ENCODE measurements around the gene CYB5A.

The CYB5A gene

DNA sequence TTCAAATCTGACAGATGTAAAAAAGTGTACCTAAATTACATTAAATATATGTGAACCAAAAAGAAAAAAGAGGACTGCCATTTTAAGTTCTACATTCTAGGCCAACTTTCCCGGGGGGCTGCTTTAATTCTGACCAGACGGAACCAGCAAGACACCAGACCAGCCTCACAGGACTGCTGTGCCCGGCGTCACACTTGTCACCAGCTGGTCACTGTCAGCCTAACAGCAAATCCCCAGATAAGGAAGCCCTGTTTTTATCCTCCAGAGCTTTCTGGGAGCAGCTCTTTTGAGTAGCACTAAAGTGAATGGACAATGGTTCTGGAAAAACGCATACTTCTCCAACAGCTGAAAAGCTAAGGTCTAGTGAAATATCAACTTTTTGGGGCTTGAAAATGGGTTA lies 35.6 kb downstream of the CYB5A start:
- Histone ChIP-seq H3K4me1 (ENCODE audit: control insufficient read depth, insufficient read depth, low read length) (peaks cover 40% of the 10 kb centered on the region), H3K4me3 (ENCODE audit: low read length) (no peak overlapping the region), H3K9me3 (ENCODE audit: control insufficient read depth, low read length) (no peaks in the 10 kb centered on the region), H3K36me3 (ENCODE audit: control insufficient read depth, insufficient read depth, low read length, severe bottlenecking) (peaks cover 85% of the 10 kb centered on the region), H3K27me3 (replicated peaks; ENCODE audit: control insufficient read depth, insufficient read depth, low read length) (no peaks in the 10 kb centered on the region), H3K9ac (ENCODE audit: low read length) (peak overlapping the region; percentile 12)
- DNase-seq (ENCODE audit: low read depth), result no peak

DNA sequence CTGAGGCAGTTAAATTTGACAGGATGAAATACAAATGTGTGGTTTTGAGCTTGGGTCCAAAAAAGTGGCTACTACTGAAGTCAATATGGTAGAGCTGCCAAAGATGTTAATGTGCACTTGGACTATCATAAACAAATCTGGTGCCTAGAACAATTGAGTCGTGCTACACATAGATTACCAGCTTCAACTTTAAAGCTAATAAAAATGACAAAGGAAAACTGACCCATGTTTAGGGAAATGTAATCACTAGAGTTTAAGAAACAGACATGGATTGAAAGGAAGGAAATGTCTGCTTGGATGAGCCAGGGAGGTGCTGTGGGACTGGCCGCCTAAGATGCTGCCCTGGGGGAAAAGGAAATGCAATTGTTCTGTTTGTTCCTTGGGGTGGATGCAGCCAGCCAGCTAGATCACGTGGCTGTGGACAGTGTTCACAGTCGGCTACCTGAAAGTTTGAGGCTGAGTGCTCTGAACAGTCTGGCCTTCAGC lies 36.6 kb downstream of the CYB5A start:
- H3K9me3 ChIP-seq (ENCODE audit: control insufficient read depth, low read length), result no peaks in the 10 kb centered on the region
- no peak for DNase-seq (ENCODE audit: low read depth)
- no peaks in the 10 kb centered on the region for H3K27me3 ChIP-seq (replicated peaks; ENCODE audit: control insufficient read depth, insufficient read depth, low read length)
- peak overlapping the region; percentile 3 for H3K9ac ChIP-seq (ENCODE audit: low read length)
- peaks cover 46% of the 10 kb centered on the region for H3K4me1 ChIP-seq (ENCODE audit: control insufficient read depth, insufficient read depth, low read length)
- H3K36me3 ChIP-seq (ENCODE audit: control insufficient read depth, insufficient read depth, low read length, severe bottlenecking), result peaks cover 82% of the 10 kb centered on the region
- no peak overlapping the region for H3K4me3 ChIP-seq (ENCODE audit: low read length)

DNA sequence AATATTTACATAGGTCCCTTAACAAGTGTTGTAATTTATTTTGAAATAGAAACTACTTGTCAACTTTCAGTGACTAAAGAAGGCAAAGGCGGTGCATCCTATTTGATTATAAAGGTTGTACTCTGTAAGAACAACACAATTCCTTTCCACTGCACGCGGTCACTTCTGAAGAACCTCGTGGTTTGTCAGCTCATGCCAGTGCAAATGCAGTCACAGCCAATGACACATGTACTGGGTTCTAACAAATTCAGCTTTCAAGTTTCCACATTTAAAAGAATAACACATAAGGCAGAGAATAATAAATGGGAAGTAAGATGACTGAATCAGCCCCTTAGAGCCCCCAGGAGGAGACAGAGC lies 39.7 kb downstream of the CYB5A start:
- H3K9me3 ChIP-seq (ENCODE audit: control insufficient read depth, low read length), result no peaks in the 10 kb centered on the region
- H3K9ac ChIP-seq (ENCODE audit: low read length), result peak overlapping the region; percentile 78
- H3K4me1 ChIP-seq (ENCODE audit: control insufficient read depth, insufficient read depth, low read length), result peaks cover 70% of the 10 kb centered on the region
- no peaks in the 10 kb centered on the region for H3K27me3 ChIP-seq (replicated peaks; ENCODE audit: control insufficient read depth, insufficient read depth, low read length)
- H3K36me3 ChIP-seq (ENCODE audit: control insufficient read depth, insufficient read depth, low read length, severe bottlenecking), result peaks cover 57% of the 10 kb centered on the region
- DNase-seq (ENCODE audit: low read depth), result no peak
- H3K4me3 ChIP-seq (ENCODE audit: low read length), result peak overlapping the region; percentile 14

DNA sequence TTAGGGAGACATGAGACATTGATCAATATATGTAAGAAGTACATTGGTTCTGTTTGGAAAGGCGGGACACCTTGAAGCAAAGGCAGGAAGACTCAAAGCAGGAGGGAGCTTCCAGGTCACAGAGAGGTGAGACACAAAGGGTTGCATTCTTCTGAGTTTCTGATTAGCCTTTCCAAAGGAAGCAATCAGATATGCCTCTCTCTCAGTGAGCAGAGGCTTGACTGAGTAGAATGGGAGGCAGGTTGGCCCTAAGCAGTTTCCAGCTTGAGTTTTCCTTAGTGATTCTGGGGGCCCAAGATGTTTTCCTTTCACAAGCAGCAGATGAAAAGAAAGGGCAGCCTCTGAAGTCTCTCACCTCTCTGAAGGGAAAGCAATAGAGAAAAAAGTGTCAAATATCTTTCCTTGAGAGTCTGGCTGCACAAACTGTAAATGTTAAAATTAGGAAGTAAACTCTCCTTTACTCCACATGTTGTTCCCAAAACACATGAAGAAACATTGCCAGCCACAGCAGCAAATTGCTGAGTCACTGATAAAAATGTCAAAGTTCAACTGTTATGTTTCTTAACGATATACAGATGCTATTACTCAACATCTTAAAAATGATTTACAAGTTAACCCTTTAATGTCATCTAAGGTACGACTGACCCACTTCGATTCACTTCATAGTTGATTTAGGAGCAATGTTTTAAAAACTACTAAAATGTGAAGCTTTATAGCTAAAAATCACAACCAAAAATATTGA lies 40.3 kb downstream of the CYB5A start:
- H3K9me3 ChIP-seq (ENCODE audit: control insufficient read depth, low read length), result no peaks in the 10 kb centered on the region
- peaks cover 52% of the 10 kb centered on the region for H3K36me3 ChIP-seq (ENCODE audit: control insufficient read depth, insufficient read depth, low read length, severe bottlenecking)
- H3K4me3 ChIP-seq (ENCODE audit: low read length), result no peak overlapping the region
- H3K4me1 ChIP-seq (ENCODE audit: control insufficient read depth, insufficient read depth, low read length), result peaks cover 70% of the 10 kb centered on the region
- peak; percentile 86 for DNase-seq (ENCODE audit: low read depth)
- H3K27me3 ChIP-seq (replicated peaks; ENCODE audit: control insufficient read depth, insufficient read depth, low read length), result no peaks in the 10 kb centered on the region
- H3K9ac ChIP-seq (ENCODE audit: low read length), result peak overlapping the region; percentile 78

DNA sequence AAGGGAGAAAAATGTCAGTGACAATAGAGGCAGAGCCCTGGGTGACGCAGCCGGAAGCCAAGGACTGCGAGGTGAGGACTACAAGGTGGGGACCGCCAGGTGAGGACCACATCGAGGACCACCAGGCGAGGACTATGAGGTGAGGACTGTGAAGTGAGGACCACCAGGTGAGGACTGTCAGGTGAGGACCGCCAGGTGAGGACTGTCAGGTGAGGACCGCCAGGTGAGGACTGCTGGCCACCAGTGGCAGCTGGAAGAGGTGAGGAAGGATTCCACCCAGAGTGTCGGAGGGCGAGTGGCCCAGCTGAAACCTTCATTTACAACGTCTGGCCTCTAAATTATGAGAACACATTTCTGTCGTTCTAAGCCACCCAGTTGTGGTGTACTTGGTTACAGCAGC lies 41.6 kb downstream of the CYB5A start:
- peak overlapping the region; percentile 77 for H3K9ac ChIP-seq (ENCODE audit: low read length)
- DNase-seq (ENCODE audit: low read depth), result no peak
- no peaks in the 10 kb centered on the region for H3K27me3 ChIP-seq (replicated peaks; ENCODE audit: control insufficient read depth, insufficient read depth, low read length)
- H3K9me3 ChIP-seq (ENCODE audit: control insufficient read depth, low read length), result no peaks in the 10 kb centered on the region
- peaks cover 64% of the 10 kb centered on the region for H3K4me1 ChIP-seq (ENCODE audit: control insufficient read depth, insufficient read depth, low read length)
- peaks cover 39% of the 10 kb centered on the region for H3K36me3 ChIP-seq (ENCODE audit: control insufficient read depth, insufficient read depth, low read length, severe bottlenecking)
- no peak overlapping the region for H3K4me3 ChIP-seq (ENCODE audit: low read length)

DNA sequence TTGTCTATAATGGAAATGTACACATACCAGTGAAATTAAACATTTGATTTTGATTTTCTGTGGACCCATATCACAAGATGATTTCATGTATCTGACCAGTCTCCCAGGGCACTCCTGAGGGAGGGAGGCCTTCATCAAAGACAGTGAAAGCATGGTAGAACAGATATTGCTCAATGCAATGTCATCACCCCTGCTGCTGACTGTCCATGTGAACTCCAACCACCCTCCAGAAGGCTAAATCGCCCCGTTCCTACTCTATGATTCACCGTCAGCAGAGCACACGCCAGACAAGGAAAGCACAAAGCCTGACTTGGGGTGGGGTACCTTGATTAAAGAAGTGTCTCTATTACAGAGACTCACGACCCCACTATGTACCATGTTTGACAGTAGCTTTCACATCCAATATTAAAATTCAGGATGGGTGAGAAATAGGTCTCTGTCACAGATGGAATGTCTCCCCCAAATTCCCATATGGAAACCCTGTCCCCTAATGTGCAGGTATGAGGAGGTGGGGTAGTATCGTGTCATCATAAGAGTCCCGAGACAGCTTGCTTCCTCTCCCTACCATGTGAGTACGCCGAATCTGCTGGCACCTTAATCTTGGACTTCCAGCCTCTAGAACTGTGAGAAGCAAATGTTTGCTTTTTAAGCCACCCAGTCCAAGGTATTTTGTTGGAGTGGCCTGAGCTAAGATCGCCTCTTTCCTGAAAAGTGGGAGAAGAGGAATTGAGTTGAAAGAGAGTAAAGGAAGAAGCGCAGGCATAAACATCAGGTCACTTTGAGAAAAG lies 42.4 kb downstream of the CYB5A start:
- peaks cover 64% of the 10 kb centered on the region for H3K4me1 ChIP-seq (ENCODE audit: control insufficient read depth, insufficient read depth, low read length)
- H3K27me3 ChIP-seq (replicated peaks; ENCODE audit: control insufficient read depth, insufficient read depth, low read length), result no peaks in the 10 kb centered on the region
- H3K9me3 ChIP-seq (ENCODE audit: control insufficient read depth, low read length), result no peaks in the 10 kb centered on the region
- peak; percentile 65 for DNase-seq (ENCODE audit: low read depth)
- H3K36me3 ChIP-seq (ENCODE audit: control insufficient read depth, insufficient read depth, low read length, severe bottlenecking), result peaks cover 34% of the 10 kb centered on the region
- H3K4me3 ChIP-seq (ENCODE audit: low read length), result no peak overlapping the region
- H3K9ac ChIP-seq (ENCODE audit: low read length), result peak overlapping the region; percentile 59

DNA sequence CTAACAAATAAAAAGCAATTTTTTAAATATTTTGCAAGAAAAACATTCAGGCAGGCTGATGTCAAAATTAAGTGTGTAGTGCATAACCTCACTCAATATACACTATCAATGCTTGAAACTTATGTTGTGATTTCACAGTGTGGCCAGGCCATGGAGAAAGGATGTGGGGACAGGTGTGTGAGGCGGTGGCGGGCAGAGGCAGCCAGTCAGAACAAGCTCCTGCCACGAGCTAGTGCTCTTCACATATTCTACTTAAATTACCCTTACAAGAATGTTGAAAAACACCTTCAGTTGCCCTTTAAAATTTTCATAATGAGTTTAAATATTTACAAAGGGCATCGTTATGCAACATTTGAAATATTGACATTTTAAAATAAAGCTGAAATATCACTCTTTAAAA lies 43.2 kb downstream of the CYB5A start:
- Histone ChIP-seq H3K9ac (ENCODE audit: low read length) (peak overlapping the region; percentile 55), H3K27me3 (replicated peaks; ENCODE audit: control insufficient read depth, insufficient read depth, low read length) (no peaks in the 10 kb centered on the region), H3K4me1 (ENCODE audit: control insufficient read depth, insufficient read depth, low read length) (peaks cover 59% of the 10 kb centered on the region), H3K4me3 (ENCODE audit: low read length) (no peak overlapping the region), H3K36me3 (ENCODE audit: control insufficient read depth, insufficient read depth, low read length, severe bottlenecking) (peaks cover 29% of the 10 kb centered on the region), H3K9me3 (ENCODE audit: control insufficient read depth, low read length) (no peaks in the 10 kb centered on the region)
- no peak for DNase-seq (ENCODE audit: low read depth)

DNA sequence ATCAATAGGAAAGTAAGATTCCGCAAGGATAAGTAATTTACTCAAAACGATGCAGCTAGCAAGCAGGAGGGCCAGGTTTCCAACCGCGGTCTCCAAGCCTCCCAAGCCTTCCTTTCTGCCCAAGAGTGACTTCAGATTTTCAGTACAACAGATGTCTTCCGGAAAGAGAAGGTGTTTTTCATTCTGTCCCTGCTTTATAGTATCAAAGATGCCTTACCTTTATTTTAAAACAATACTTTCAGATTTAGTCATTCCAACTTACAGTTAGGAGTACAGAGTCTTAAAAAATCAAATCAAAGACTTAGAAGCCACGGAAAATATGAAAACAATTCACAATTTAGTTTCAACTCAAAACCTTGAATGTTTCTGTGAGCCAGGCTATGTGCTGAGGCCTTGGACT lies 43.6 kb downstream of the CYB5A start:
- Histone ChIP-seq H3K36me3 (ENCODE audit: control insufficient read depth, insufficient read depth, low read length, severe bottlenecking) (peaks cover 24% of the 10 kb centered on the region), H3K4me1 (ENCODE audit: control insufficient read depth, insufficient read depth, low read length) (peaks cover 56% of the 10 kb centered on the region), H3K9ac (ENCODE audit: low read length) (peak overlapping the region; percentile 55), H3K27me3 (replicated peaks; ENCODE audit: control insufficient read depth, insufficient read depth, low read length) (no peaks in the 10 kb centered on the region), H3K4me3 (ENCODE audit: low read length) (no peak overlapping the region), H3K9me3 (ENCODE audit: control insufficient read depth, low read length) (no peaks in the 10 kb centered on the region)
- DNase-seq (ENCODE audit: low read depth), result no peak

DNA sequence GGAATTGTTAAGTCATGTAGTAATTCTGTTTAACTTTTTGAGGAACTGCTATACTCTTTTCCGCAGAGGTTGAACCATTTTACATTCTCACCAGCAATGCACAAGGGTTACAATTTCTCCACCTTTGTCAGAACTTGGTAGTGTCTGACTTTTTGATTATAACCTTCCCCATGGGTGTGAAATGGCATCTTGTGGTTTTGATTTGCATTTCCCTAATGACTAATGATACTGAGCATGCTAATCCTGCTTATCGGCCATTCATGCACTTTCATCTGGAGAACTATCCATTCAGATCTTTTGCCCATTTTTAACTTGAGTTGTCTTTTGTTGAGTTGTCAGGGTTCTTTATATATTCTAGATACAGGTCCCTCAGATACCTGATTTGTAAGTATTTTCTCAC lies 47.2 kb downstream of the CYB5A start:
- Histone ChIP-seq H3K4me1 (ENCODE audit: control insufficient read depth, insufficient read depth, low read length) (peaks cover 30% of the 10 kb centered on the region), H3K27me3 (replicated peaks; ENCODE audit: control insufficient read depth, insufficient read depth, low read length) (no peaks in the 10 kb centered on the region), H3K4me3 (ENCODE audit: low read length) (no peak overlapping the region), H3K36me3 (ENCODE audit: control insufficient read depth, insufficient read depth, low read length, severe bottlenecking) (peaks cover under 1% of the 10 kb centered on the region), H3K9ac (ENCODE audit: low read length) (no peak overlapping the region), H3K9me3 (ENCODE audit: control insufficient read depth, low read length) (no peaks in the 10 kb centered on the region)
- DNase-seq (ENCODE audit: low read depth), result no peak

DNA sequence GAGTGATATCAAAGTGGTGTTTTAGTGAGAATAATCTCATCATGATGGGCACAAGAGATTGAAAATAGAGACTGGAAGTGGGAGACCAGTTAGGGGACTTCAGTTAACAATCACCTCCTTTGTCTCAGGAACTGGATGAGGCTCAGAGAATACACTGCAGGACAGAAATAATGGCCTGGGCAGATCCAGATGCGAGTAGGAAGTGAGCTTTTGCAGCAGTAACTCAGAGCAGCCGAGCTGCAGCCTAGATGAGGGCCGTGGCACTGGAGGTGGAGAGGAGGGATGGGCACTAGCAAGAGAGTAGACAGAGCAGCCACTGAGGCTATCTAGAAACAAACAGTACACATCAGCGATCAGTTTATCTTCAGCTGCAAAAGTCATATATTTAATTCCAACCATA lies 48.6 kb downstream of the CYB5A start:
- DNase-seq (ENCODE audit: low read depth), result no peak
- Histone ChIP-seq H3K9me3 (ENCODE audit: control insufficient read depth, low read length) (no peaks in the 10 kb centered on the region), H3K27me3 (replicated peaks; ENCODE audit: control insufficient read depth, insufficient read depth, low read length) (no peaks in the 10 kb centered on the region), H3K9ac (ENCODE audit: low read length) (no peak overlapping the region), H3K4me3 (ENCODE audit: low read length) (no peak overlapping the region), H3K36me3 (ENCODE audit: control insufficient read depth, insufficient read depth, low read length, severe bottlenecking) (no peaks in the 10 kb centered on the region), H3K4me1 (ENCODE audit: control insufficient read depth, insufficient read depth, low read length) (peaks cover 16% of the 10 kb centered on the region)

DNA sequence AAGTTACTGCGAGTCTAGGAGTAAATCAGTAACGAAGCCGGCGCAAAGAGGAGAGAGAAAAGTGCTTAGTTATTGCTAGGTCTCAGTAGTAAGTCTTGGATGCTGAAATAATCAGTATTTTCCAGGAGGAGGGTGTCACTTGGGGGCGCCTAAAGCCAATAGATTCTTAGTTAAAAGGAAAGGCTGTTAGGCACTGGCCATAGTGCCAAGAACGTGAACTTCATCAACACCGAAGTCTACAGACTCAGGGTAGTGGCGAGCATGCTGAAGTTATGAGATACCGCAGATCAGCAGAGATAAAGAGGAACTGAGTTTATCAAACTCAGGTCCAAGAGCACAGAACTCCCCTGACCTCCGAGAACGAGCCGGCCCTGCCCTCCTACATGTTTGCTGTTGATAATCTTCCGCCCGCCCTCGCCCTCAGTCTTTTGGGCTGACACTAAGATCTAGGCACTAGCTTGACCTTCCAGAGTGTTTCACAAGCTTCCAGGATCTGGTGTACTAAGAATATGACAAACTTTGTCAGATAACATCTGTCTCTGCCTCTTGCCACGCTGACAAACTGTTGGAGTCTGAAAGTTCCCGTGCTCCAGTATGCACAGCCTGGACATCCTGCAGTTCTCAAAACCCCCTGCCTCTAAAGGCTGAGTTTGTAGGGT lies 49.2 kb downstream of the CYB5A start:
- peaks cover 13% of the 10 kb centered on the region for H3K4me1 ChIP-seq (ENCODE audit: control insufficient read depth, insufficient read depth, low read length)
- no peak overlapping the region for H3K9ac ChIP-seq (ENCODE audit: low read length)
- H3K27me3 ChIP-seq (replicated peaks; ENCODE audit: control insufficient read depth, insufficient read depth, low read length), result no peaks in the 10 kb centered on the region
- no peak overlapping the region for H3K4me3 ChIP-seq (ENCODE audit: low read length)
- H3K36me3 ChIP-seq (ENCODE audit: control insufficient read depth, insufficient read depth, low read length, severe bottlenecking), result no peaks in the 10 kb centered on the region
- no peaks in the 10 kb centered on the region for H3K9me3 ChIP-seq (ENCODE audit: control insufficient read depth, low read length)
- no peak for DNase-seq (ENCODE audit: low read depth)
